ENCODE measurements around the gene CFAP57.

- TF ChIP-seq ZFP36 (IDR thresholded peaks at IDR 0.05; ENCODE audit: borderline replicate concordance, partially characterized antibody) (no peak), CEBPB (IDR thresholded peaks at IDR 0.05) (no peak)
- TF ChIP-seq, protein P1, sequence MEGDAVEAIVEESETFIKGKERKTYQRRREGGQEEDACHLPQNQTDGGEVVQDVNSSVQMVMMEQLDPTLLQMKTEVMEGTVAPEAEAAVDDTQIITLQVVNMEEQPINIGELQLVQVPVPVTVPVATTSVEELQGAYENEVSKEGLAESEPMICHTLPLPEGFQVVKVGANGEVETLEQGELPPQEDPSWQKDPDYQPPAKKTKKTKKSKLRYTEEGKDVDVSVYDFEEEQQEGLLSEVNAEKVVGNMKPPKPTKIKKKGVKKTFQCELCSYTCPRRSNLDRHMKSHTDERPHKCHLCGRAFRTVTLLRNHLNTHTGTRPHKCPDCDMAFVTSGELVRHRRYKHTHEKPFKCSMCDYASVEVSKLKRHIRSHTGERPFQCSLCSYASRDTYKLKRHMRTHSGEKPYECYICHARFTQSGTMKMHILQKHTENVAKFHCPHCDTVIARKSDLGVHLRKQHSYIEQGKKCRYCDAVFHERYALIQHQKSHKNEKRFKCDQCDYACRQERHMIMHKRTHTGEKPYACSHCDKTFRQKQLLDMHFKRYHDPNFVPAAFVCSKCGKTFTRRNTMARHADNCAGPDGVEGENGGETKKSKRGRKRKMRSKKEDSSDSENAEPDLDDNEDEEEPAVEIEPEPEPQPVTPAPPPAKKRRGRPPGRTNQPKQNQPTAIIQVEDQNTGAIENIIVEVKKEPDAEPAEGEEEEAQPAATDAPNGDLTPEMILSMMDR (IDR thresholded peaks at IDR 0.05): no peak
Measured at GRCh38 chr1:43238991-43239469, 66.9 kb downstream of the CFAP57 start.
